ENCODE data around the gene MARCHF5.

The MARCHF5 gene

DNA sequence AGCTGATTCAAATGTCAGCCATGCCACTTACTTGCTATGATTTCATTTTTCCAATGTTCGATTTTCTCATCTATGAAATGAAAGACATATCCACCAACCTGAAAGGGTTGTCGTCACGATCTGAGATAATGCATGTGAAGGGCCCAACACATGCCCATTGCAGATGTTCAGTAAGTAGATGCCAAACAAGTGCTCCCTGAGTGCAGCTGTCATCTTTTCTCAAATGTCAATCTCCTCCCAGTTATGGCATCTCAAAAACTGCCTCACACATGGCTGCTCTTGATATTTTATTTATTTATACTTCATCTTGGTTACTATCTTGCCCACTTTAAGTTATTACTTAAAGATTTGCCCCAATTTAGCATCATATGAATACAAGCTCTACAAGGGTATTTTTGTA, 16.9 kb upstream of the MARCHF5 start:
- Histone ChIP-seq H3K4me3 (replicated peaks; ENCODE audit: low read depth, low read length) (no peak overlapping the region), H3K36me3 (ENCODE audit: control insufficient read depth, insufficient read depth, low read length) (no peaks in the 10 kb centered on the region), H3K27me3 (replicated peaks; ENCODE audit: control insufficient read depth, insufficient read depth, low read length) (no peaks in the 10 kb centered on the region)
- TF ChIP-seq, protein P1, sequence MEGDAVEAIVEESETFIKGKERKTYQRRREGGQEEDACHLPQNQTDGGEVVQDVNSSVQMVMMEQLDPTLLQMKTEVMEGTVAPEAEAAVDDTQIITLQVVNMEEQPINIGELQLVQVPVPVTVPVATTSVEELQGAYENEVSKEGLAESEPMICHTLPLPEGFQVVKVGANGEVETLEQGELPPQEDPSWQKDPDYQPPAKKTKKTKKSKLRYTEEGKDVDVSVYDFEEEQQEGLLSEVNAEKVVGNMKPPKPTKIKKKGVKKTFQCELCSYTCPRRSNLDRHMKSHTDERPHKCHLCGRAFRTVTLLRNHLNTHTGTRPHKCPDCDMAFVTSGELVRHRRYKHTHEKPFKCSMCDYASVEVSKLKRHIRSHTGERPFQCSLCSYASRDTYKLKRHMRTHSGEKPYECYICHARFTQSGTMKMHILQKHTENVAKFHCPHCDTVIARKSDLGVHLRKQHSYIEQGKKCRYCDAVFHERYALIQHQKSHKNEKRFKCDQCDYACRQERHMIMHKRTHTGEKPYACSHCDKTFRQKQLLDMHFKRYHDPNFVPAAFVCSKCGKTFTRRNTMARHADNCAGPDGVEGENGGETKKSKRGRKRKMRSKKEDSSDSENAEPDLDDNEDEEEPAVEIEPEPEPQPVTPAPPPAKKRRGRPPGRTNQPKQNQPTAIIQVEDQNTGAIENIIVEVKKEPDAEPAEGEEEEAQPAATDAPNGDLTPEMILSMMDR (IDR thresholded peaks at IDR 0.05; ENCODE audit: insufficient read depth, low read length, poor library complexity, severe bottlenecking), result no peak
- no peak for DNase-seq (ENCODE audit: extremely low read depth, insufficient read length)

DNA sequence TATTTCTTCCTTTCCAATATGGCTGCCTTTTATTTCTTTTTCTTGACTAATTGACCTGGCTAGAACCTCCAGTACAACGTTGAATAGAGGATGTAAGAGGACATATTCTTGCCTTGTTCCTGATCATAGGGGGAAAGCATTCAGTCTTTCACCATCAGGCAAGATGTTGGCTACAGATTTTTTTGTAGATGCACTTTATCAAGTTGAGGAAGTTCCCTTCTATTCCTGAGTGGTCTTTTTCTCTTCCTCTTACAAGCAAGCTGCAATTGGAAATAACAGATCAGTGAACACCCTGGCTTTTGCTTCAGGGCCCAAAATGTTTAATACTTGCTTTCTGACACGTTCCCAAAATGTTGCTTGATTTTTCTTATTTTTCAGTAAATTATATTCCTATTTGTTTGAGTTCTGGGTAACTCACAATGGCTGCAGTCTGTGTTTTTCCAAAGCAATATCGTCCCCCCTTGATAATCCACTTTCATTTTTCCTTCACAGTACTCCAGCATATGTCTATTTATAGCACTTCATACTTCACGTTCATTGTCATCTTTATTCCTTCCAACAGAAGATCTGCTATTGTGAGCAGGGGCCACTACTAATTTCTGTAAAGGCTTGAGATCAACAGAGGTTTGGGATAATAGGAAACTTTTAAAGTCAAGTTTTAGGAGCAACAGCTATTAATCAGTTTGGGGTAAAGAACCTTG, 11.8 kb upstream of the MARCHF5 start:
- TF ChIP-seq, protein P1 (IDR thresholded peaks at IDR 0.05; ENCODE audit: insufficient read depth, low read length, poor library complexity, severe bottlenecking), result no peak
- DNase-seq (ENCODE audit: extremely low read depth, insufficient read length), result no peak

DNA sequence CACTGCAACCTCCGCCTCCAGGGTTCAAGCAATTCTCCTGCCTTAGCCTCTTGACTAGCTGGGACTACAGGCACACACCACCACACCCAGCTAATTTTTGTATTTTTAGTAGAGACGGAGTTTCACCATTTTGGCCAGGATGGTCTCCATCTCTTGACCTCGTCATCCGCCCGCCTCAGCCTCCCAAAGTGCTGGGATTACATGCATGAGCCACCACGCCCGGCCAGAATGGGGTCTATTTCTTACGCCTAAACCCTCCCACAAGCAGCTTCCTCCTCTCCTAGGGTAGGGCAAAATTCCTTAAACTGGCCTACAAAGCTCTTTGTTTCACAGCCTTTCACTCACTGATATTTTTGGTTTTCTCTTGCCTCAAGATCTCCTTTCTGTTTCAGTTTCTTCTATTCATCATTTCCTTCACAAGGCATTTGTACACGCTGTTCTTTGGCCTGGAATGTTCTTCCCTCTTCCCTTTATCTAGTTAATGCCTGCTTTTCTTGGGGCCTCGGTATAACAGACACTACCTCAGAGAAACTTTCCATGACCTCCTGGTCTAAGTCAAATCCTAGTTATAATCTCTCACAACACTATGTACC, 6.8 kb upstream of the MARCHF5 start:
- TF ChIP-seq, protein P1 (IDR thresholded peaks at IDR 0.05; ENCODE audit: insufficient read depth, low read length, poor library complexity, severe bottlenecking), result no peak
- H3K4me3 ChIP-seq (replicated peaks; ENCODE audit: low read depth, low read length), result no peak overlapping the region
- no peak for DNase-seq (ENCODE audit: extremely low read depth, insufficient read length)

More for the DNA sequence above, 11.8 kb upstream of the MARCHF5 start:
- no peaks in the 10 kb centered on the region for H3K27me3 ChIP-seq (replicated peaks; ENCODE audit: control insufficient read depth, insufficient read depth, low read length)
- no peak overlapping the region for H3K4me3 ChIP-seq (replicated peaks; ENCODE audit: low read depth, low read length)
- no peaks in the 10 kb centered on the region for H3K36me3 ChIP-seq (ENCODE audit: control insufficient read depth, insufficient read depth, low read length)

DNA sequence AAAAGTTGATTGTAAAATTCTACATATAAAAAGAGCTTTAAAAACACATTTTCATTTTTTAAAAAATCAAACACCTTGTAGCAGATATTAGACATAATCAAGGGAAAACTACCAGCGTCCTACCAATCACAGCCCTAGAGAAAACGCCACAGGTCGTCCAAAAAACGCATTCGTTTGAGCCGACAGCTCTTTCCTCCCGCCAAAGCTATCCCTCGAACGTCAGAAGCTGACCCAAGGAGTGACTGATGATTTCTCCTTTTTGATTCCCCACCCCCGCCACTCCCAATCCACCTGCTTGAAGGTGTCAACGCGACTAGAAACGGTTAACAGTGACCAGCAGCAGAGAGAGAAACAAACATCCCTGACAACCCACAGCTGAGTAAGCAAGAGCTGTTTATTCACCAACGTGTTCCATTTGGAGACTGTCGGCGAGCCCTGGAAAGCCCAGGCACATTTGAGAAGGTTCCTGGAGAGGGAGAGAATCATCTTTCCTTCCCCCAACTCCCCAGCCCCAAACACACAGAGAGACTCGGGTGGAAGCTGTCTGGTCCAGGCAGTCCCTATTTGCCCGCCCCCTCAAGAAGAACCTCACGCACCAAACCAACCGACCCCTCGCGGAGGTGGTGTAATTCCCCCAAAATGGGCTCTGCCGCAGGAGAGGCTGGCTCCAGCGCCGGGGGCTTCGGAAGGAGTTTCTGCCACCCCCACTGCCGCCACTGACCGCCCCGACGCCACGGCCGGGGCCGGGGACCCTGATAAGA, 711 bp upstream of the MARCHF5 start:
- TF ChIP-seq, protein P1 (IDR thresholded peaks at IDR 0.05; ENCODE audit: insufficient read depth, low read length, poor library complexity, severe bottlenecking), result no peak
- DNase-seq (ENCODE audit: extremely low read depth, insufficient read length), result no peak
- no peaks in the 10 kb centered on the region; the same call in 1 of the 2 replicates for H3K36me3 ChIP-seq (ENCODE audit: control insufficient read depth, insufficient read depth, low read length)
- H3K27me3 ChIP-seq (replicated peaks; ENCODE audit: control insufficient read depth, insufficient read depth, low read length), result no peaks in the 10 kb centered on the region
- peak overlapping the region; percentile 97 for H3K4me3 ChIP-seq (replicated peaks; ENCODE audit: low read depth, low read length)

More for the DNA sequence above, 6.8 kb upstream of the MARCHF5 start:
- Histone ChIP-seq H3K36me3 (ENCODE audit: control insufficient read depth, insufficient read depth, low read length) (no peaks in the 10 kb centered on the region), H3K27me3 (replicated peaks; ENCODE audit: control insufficient read depth, insufficient read depth, low read length) (no peaks in the 10 kb centered on the region)

DNA sequence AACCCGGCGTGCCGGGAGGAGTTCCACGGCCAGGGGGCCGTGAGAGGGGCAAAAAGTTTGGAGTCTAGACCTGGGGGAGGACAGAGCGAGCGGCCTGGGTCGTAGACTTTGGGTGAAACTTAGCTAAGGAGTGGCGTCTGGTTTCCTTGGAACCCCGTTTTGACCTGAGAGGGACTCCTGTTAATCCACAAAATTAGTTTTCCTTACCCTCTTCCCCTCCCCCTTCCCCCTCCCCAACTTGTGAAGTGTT, 574 bp downstream of the MARCHF5 start:
- DNase-seq (ENCODE audit: extremely low read depth, insufficient read length), result no peak
- Histone ChIP-seq H3K27me3 (replicated peaks; ENCODE audit: control insufficient read depth, insufficient read depth, low read length) (no peaks in the 10 kb centered on the region), H3K4me3 (replicated peaks; ENCODE audit: low read depth, low read length) (peak overlapping the region; percentile 97), H3K36me3 (ENCODE audit: control insufficient read depth, insufficient read depth, low read length) (no peaks in the 10 kb centered on the region; the same call in 1 of the 2 replicates)
- TF ChIP-seq, protein P1 (IDR thresholded peaks at IDR 0.05; ENCODE audit: insufficient read depth, low read length, poor library complexity, severe bottlenecking), result no peak
